ENCODE measurements around the gene TCF7L2. TPM values are rescaled to one million over a fixed set of nuclear protein-coding genes. Genes with fewer than 3 reads are reported as not detected.

TCF7L2 gene
- total RNA-seq, 1 donor from 2014 or later = 53.6 TPM

DNA sequence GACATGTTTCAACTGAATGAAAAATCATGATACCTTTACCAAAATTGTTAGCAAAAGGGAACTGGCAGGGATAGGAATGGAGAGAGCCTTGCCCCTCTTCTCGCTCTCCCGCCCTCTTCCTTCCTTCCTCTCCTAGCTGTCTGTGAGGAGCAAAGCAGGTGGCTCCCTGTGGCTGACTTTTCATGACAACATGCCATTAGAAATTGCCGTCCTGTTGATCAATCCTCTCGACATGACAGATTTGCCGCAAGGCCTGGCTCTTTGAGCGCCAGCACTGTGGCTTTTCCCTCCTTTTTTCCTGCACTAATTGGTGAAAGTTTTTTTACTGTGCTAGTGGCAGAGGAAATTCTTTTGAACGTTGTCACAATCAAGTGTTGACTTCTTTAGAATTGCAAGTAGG lies 171.1 kb downstream of the TCF7L2 start:
- ATAC-seq = no peak
- intact Hi-C loops (cut with DNase I) = loop anchor here (10.0 kb wide), 1 partner anchor 166 kb away; the partner anchor contains the start of gene TCF7L2
- no peak for DNase-seq (ENCODE audit: low spot score)

DNA sequence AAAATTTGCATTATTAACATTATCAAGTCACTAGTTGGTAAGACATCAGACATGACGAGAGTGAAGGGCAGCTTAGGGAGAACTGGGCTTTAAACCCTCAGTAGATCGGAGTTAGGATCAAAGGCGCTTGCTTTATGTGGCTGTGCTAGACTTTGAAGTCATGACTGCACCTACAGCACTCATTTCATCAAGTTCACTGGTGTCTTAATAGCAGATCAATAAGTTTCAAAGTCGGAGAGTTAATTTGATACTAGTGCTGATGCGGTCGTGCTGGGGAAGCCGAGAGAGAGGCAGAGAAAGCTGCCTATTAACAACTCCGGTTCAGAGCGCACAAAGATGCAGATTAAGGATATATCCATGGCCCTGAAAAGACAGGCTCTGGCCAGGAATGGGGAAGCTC lies 172.9 kb downstream of the TCF7L2 start:
- intact Hi-C loops (cut with DNase I) = loop anchor here (10.0 kb wide), 1 partner anchor 168 kb away; the partner anchor contains the start of gene TCF7L2
- ATAC-seq (no peak), DNase-seq (ENCODE audit: low spot score) (no peak)

DNA sequence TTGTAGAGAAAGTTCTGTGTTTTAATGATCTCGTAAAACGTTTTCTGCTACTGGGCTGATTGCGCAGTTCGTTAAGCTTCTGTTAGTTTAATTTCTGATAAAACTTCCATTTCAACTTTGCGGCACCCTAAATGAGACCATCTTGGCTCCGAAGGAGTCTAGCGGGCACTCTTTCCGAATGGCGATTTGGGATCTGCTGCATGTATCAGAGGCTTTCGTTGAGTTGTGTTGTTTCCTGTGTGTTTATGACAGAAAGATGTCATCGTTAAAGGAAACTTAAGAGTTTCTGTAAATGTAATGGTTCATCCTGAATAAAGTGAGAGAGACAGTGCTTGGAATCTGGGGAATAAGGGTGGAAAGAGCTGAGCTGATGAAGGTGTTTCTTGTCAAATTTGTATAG lies 174.7 kb downstream of the TCF7L2 start:
- ATAC-seq (no peak), DNase-seq (ENCODE audit: low spot score) (no peak)
- intact Hi-C loops (cut with DNase I) = loop anchor here (10.0 kb wide), 1 partner anchor 170 kb away; the partner anchor contains the start of gene TCF7L2

DNA sequence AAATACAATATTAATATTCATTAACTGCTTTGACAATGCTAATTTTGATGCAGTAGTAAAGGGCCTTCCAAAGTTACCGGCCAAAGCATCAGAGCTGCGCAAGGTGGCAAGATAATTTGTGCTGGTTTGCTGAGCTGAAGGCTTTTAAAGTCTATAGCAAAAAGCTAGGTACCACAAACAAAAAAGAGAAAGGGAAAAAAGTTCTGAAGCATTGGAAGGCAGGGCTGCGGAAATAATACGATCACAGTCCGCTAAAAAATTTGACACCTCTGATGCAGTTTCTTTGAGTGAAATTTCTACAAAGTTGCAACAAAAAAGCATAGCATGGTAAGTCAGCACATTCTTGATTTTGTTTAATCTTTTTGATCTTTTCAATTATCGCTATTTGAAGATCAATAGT lies 175.6 kb downstream of the TCF7L2 start:
- DNase-seq (ENCODE audit: low spot score) = no peak
- ATAC-seq = no peak
- intact Hi-C loops (cut with DNase I) = loop anchor here (10.0 kb wide), 1 partner anchor 171 kb away; the partner anchor contains the start of gene TCF7L2

DNA sequence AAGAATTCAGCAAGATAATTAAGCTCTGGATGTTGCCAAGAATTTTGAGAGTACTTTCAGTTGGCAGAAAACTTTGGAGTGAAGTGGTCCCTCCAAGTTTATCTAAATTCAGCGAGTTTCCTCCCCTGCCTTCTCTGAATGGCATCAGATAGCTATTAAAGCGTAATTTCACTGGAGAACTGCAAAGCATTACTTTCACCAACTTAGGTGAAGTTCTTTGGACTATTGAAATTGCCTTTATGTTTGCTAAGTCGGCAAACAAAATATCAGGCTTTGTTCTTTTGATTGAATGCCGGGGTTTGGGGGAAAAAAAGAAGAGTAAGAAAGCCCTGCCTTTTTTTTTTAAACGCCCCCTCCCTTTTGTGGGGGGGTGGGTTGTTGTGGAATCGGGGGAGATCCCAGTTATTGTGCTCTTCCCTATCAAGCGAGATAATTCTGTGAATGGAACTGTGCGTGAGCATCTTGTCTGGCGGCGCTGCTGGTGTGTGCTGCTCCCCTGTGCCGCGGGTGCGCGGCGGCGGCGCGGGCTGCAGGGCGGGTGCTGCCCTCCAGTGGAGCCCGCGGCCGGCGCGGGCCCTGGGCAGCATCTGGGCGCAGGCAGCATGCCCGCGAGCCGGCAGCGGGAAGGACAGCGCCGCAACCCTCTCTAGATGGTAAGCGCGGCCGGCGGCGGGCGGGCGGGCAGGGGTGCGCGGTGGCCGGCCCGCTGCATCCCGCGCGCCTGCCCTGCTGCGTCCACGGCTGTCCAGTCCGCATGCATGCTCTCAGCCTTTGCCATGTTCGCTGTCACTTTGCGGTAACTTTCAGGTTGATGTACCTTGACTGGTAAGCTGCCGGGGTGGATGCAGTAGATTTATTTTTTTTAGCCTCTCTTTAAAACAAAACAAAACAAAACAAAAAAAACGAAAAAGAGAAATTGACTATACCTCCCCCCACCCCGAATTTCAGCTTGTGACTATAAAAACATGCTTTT lies 176.5 kb downstream of the TCF7L2 start:
- intact Hi-C loops (cut with DNase I) = loop anchor here (10.0 kb wide), 1 partner anchor 172 kb away; the partner anchor contains the start of gene TCF7L2
- ATAC-seq (peak; percentile 87), DNase-seq (ENCODE audit: low spot score) (peak; percentile 77)

DNA sequence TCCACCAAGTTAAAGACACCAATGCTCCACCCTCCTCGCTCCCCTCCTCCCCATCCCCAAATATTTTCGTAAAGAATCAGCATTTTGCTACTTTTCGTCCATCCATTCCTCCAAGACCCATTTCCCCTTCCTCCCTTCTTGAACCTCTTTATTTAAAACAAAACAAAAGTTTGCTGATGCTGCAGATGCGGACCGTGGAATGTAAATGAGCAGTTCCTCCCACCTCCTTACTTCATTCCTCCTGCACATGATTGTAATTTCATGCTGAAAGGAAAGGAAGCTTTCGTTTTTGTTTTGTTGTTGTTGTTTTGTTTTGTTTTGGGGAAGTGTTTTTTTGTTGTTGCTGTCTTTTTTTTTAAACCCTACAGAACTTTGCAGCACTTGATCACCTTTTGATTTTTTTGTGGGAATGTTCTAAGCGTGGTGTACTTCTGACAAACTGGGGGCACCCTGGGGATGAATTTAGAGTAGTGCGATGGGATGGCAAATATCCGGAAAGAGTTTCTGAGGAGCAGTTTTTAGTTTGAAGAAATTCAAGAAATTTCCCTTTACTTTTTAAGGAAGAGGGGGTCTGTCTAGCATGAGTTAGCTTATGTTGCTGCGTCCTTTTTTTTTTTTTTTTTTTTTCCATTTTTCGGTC lies 177.3 kb downstream of the TCF7L2 start:
- intact Hi-C loops (cut with DNase I) = loop anchor here (10.0 kb wide), 1 partner anchor 173 kb away; the partner anchor contains the start of gene TCF7L2
- no peak for ATAC-seq
- DNase-seq (ENCODE audit: low spot score) = no peak

DNA sequence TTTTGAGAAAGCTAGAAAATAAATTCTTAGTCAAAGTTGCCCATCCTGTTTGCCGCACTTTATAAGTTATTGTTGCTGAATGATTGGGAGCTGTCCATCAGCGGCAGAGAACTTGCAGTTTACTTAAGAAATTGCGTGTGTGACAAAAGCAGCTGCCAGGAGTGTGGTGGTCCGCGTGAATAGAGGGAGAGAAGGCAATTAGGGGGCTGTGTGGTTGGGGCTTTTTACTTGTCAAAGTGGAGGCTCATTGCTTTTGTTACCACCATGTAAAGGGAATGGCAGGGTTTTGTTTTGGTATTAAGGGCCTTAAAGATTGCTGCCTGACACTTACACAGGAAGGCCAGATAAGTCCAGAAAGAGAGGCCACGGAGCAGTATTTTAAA lies 177.8 kb downstream of the TCF7L2 start:
- intact Hi-C loops (cut with DNase I) = loop anchor here (10.0 kb wide), 1 partner anchor 173 kb away; the partner anchor contains the start of gene TCF7L2
- DNase-seq (ENCODE audit: low spot score) (no peak), ATAC-seq (no peak)

DNA sequence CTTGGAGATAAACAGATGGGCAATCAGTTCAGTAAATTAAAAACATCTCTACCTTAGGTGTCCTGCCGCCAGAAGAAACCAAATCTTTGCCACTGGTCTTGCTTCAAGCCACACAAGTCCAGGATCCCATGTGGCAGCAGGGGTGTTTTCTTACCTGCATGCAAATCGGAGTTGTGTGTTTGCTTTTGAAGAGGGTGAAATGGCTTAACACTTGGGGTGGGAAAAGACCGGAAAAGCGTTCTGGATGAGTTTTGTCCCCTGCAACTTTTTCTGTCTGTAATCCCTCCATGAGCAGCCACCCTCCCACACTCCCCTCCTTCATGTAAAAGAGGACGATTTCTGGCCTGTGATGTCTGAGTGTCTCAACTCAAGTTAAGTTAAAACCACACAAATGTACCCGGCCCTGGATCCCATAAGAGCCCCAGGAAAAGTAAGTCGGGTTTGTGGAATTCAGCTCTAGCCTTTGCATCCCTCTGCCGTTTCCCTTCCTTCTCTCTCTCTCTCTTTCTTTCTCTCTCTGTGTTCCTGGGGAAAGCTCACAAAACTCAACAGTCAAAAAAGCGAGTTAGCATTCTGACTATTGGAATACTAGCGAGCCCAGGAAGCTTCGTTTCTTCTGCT lies 178.5 kb downstream of the TCF7L2 start:
- DNase-seq (ENCODE audit: low spot score) (no peak), ATAC-seq (no peak)
- intact Hi-C loops (cut with DNase I) = loop anchor here (10.0 kb wide), 1 partner anchor 174 kb away; the partner anchor contains the start of gene TCF7L2

DNA sequence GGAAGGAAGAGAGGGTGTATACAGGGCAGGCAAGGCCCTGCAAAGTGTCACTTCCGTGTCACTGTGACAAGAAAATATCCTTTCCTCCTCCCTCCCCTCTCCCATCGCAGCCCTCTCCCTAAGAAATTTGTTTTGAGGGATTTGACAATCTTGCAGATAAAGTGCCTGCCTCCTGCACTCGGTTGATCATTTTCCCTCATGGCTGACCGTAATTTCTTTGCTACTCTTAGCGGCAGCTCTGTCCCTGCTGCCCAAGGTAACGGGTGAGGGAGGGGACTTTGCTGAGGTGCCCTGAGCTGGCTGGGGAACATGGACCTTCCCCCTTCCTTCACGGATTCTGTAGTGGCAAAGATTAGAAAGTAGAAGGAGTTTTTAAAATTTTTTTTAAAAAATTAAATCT lies 179.1 kb downstream of the TCF7L2 start:
- ATAC-seq (no peak), DNase-seq (ENCODE audit: low spot score) (no peak)
- intact Hi-C loops (cut with DNase I) = loop anchor here (10.0 kb wide), 1 partner anchor 174 kb away; the partner anchor contains the start of gene TCF7L2

DNA sequence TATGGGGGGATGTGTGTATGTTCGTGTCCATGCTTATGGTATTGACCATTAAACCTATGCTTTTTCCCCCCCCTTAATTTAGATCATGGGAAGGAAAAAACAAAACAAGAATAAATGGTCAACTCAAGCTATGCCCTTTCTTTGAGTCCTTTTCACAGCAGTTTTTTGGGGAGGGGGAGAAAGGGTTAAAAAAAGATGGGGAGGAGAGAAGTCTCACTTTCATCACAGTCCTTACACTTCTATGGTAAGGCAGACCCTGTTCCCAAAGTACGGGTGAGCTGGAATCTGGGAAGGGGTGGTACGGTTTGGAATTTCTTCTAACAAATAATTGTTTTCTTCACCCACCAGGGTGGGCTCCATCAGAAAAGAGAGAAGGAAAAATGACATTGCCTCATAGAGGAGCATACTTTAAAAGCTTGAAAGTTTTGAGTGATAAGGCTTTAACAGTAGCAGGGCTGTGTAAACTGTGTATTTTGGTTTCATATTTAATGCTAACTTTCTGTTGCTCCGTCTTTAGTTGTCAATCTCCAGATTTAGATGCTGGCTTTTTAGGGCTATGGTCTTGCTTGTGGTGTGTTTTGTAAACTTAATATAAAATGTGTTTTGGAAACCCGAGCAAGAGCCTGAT lies 180.1 kb downstream of the TCF7L2 start:
- no peak for ATAC-seq
- no peak for DNase-seq (ENCODE audit: low spot score)
- intact Hi-C loops (cut with DNase I) = no loop called here

DNA sequence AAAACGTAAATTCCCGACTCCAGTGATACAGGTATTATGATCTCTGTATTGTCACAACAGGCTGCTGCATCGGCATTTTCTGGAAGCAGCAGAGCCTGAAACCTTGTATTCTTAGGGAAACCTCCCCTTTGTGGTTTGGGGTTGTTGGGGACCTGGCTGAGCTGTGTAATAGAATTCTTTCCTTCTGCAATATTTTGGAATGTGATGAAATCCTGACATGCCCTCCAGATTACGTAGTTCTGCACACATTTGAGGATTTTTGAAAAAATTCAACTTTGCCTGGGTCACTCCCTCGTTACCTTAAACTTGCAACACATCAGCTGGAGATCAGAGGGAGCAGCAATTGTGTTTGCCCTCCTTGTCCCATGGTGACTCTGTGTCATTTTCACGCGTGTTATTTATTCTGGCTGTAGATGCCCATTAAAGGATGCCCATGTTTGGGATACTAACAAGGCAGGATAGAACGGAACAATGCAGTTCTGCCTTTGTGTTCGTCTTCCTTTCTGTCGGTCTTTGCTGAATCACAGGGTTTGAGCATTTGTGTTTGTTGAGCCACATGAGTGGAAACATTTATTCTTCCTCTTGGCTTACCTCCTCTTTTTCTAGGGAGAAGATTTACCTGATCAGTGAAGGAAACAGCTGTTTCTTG lies 181.7 kb downstream of the TCF7L2 start:
- DNase-seq (ENCODE audit: low spot score) (no peak), ATAC-seq (peak; percentile 86)
- intact Hi-C loops (cut with DNase I) = no loop called here

DNA sequence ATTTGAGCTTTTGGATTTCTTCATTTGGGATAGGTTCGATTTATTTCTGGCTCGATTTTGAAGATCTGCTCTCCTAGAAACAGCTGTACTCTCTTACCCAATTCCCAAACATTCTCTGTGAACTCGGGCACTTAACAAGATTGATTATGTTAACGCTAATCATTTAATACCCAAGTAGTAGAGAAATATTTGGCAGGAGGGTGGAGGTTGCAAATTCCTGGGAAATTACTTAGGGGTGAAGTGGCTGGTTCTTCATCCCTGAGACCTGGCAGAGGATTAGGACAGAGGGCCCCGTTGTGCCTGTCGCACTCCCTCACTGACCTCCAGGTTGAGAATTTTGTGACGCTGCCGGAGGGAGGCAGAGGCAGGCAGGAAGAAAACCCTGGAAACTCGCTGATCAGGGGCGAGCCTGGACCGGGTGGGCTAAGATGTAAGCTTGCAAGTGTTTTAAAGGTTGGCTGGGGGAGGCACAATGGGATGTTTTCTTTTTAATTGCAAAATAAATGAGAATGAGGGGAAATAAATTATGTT lies 182.6 kb downstream of the TCF7L2 start:
- peak; percentile 43 for ATAC-seq
- intact Hi-C loops (cut with DNase I) = no loop called here

DNA sequence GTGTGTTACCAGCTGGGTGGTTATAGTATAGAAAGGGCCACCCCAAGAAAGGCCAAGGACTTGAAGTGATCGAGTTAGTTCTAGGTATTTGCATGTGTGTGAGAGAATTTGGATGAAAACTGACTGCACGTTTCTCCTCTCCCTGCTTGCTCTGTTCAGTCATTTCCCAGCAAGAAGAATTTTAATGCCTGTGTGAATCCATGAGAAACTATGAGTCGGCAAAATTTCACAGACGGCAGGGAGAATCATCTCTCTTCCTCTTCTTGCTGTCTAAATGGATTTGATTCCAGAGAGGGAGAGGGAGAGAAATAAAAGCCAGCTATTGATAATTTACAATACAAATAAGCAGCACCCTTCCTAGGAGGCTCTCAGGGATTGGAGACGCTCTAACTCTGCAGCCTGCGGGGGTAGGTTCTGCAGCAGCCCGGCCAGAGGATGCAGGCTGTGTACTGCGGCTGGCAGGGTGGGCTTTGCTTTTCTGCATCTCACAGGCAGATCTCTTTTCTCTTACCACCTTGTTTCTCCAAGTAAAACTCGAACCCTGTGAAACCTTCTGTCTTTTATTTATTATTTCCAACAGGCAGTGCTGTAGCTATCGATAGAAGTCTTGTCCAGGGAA lies 183.6 kb downstream of the TCF7L2 start:
- intact Hi-C loops (cut with DNase I) = no loop called here
- ATAC-seq = no peak
- DNase-seq (ENCODE audit: low spot score) = no peak

More for the DNA sequence above, 182.6 kb downstream of the TCF7L2 start:
- DNase-seq (ENCODE audit: low spot score) = no peak

DNA sequence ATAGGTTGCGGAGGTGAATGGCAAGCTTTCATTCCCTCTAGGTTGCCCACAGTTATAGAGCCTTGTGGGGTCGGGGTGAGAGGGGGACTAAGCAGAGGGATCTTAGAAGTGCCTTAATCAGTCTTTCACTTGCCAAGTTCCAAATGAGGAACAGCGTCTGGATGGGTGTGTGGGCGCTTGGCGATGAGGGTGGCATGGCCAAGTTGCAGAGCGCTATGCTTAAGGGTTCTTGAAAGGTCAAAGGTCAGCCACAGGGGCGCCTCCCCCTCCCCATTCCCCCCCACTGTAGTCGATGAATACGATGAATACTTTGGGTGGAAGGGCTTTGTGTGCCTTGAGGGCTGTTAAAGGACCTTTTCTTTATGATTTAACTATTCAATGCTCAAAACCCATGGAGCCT lies 185.0 kb downstream of the TCF7L2 start:
- ATAC-seq = no peak

DNA sequence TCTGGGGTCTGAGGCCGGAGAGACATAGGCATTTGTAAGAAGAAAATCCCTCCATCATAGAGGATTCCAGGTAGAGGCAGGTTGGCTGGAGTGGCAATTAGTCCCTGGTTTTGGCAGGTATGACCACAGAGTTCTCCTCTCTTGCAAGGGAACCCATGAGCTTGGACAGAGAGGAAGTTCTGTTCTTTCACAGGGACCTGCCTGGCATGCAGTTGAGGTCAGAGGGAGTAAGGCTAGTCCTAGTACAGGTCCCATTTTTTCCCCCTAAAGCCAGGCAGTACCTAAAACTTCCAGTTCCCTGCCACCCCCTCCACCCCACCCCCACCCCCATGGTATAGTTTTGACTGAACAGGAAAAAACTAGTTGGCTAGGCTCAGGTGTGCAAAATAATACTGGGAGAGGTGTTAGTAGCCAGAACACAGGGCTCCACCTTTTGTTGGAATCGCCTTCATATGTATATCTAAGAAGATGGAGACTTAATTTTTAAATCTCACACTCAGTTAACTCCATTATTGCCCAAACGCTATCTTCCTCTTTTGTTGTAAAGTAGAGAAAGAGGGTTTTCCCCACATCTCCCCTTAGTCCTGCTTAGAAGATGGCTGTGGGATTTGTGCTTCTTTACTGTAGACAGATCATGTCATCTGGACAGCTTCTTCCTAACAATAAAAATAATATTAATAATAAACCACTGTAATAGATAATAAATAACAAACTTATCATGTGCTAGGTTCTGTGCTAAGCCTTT lies 188.1 kb downstream of the TCF7L2 start:
- ATAC-seq (no peak), DNase-seq (ENCODE audit: low spot score) (no peak)
- intact Hi-C loops (cut with DNase I) = no loop called here

More for the DNA sequence above, 185.0 kb downstream of the TCF7L2 start:
- DNase-seq (ENCODE audit: low spot score) = no peak
- intact Hi-C loops (cut with DNase I) = no loop called here

DNA sequence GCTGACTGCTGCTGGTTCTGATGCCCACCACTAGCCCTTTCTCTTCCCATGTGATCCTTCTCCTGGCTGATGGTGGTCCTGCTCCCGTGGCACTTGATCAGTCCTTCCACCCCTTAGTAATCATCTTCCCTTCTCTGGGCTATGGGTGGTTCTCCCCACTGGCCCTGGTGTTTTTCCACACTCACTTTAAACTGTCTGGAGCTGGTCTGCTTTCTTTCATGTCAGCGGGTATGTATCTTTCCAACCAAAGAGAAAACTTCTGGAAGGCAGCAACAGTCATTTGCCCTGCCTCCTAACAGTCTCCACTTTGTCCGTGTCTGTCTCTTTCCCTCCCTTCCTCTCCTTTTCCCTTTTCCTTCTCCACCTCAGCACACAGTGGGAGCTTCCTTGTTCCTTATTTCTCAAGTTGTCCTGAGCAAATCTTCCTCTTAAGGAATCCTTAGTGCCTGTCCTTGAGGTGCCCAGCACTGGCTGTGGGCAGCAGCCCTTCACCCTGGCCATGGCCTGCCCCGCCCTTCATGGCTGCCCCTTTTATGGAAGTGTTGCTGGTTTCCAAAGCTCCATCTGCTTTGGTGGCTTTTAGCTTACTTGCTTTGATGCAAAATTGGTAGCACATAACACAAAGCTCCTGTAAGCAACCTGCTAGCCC lies 189.0 kb downstream of the TCF7L2 start:
- ATAC-seq (no peak), DNase-seq (ENCODE audit: low spot score) (no peak)
- intact Hi-C loops (cut with DNase I) = no loop called here

Measured in sciatic nerve (tissue), 2 donors.